Endodermal cell (in vitro differentiated cells): Measurements from ENCODE around the gene AQR. TPM values are rescaled to one million over a fixed set of nuclear protein-coding genes. Genes with fewer than 3 reads are reported as not detected.
"Not testable (repeated sequence)": the region's sequence is repeated elsewhere in the genome, so short reads cannot be mapped to it uniquely, and the experiment has no call there.

Experiments
- DNase-seq: peaks from one replicate; pipeline ENCODE4 v3.0.0-alpha.2; 2017
- H3K27ac ChIP-seq: 2 replicates; pipeline ENCODE4 v1.5.1; 2013; ENCODE audit warnings: mild to moderate bottlenecking, low read depth, low read length, moderate library complexity
- H3K27me3 ChIP-seq: 2 replicates; pipeline ENCODE4 v1.6.1; 2013; ENCODE audit warnings: mild to moderate bottlenecking, low read length, moderate library complexity; ENCODE audit not compliant: insufficient read depth, control insufficient read depth, poor library complexity, severe bottlenecking
- H3K36me3 ChIP-seq: 2 replicates; pipeline ENCODE4 v1.7.0; 2013; ENCODE audit warnings: mild to moderate bottlenecking, low read length, moderate library complexity; ENCODE audit not compliant: control insufficient read depth, insufficient read depth
- H3K4me1 ChIP-seq: one replicate; pipeline ENCODE4 v1.7.0; 2013; ENCODE audit warnings: low read length; ENCODE audit not compliant: control insufficient read depth, insufficient read depth
- H3K4me3 ChIP-seq: 2 replicates; pipeline ENCODE4 v1.5.1; 2013; ENCODE audit warnings: mild to moderate bottlenecking, low read length, moderate library complexity
- H3K9ac ChIP-seq: 2 replicates; pipeline ENCODE4 v1.6.1; 2013; ENCODE audit warnings: mild to moderate bottlenecking, low read length, moderate library complexity; ENCODE audit not compliant: poor library complexity, severe bottlenecking; ENCODE audit errors: extremely low read depth
- H3K9me3 ChIP-seq: 2 replicates; pipeline ENCODE4 v1.6.1; 2013; ENCODE audit warnings: mild to moderate bottlenecking, low read length, moderate library complexity; ENCODE audit not compliant: control insufficient read depth
- H3K27ac Mint-ChIP-seq: 2 replicates; pipeline ENCODE4 v1.8.0; 2020; ENCODE audit warnings: mixed read lengths
- H3K27me3 Mint-ChIP-seq: 2 replicates; pipeline ENCODE4 v1.8.0; 2021; ENCODE audit warnings: mild to moderate bottlenecking, mixed read lengths; ENCODE audit not compliant: insufficient read depth
- H3K36me3 Mint-ChIP-seq: 2 replicates; pipeline ENCODE4 v1.8.0; 2020; ENCODE audit warnings: low read depth, mixed read lengths
- H3K4me1 Mint-ChIP-seq: 2 replicates; pipeline ENCODE4 v1.8.0; 2020; ENCODE audit warnings: mixed read lengths
- H3K4me3 Mint-ChIP-seq: 2 replicates; pipeline ENCODE4 v1.8.0; 2020; ENCODE audit warnings: mild to moderate bottlenecking, moderate library complexity, mixed read lengths
- H3K9me3 Mint-ChIP-seq: 2 replicates; pipeline ENCODE4 v1.8.0; 2020; ENCODE audit warnings: mild to moderate bottlenecking, mixed read lengths
- CTCF ChIP-seq: fragments of 200-600 bp; sonication (generic); conservative IDR thresholded peaks from 2 replicates; pipeline ENCODE4 v1.5.0; 2021; ENCODE audit warnings: antibody characterized with exemption, mild to moderate bottlenecking
- WGBS, 2 experiments: methylation state at CpG; one replicate each; pipeline versions ENCODE4 v1.1.5 to v1.1.7; 2013; ENCODE audit warnings: missing lambda C conversion rate in 2 of 2, mixed read lengths in 1 of 2; ENCODE audit not compliant: insufficient coverage in 1 of 2, insufficient read length in 1 of 2; 5-methylcytosine and 5-hydroxymethylcytosine counted together
- total RNA-seq, 2 donors: library from RNA; stranded (reverse); fragmentation: NEBNext Ultra II Directional in 1 of 2; extraction: Animal tissue kit (Norgen Biotek cat#: 25700) in 1 of 2; gene quantifications; 2 replicates in 1 of 2; 3 replicates in 1 of 2; pipeline ENCODE4 v1.2.1, GENCODE V29; 2021

Gene AQR
- total RNA-seq, 2 donors from 2014 or later = 48.8 to 49.6 TPM

- no peak for DNase-seq
- Mint-ChIP-seq H3K4me1 (peaks cover 6% of the 10 kb centered on the region), H3K27ac (no peak overlapping the region), H3K9me3 (no peaks in the 10 kb centered on the region), H3K4me3 (no peak overlapping the region), H3K36me3 (no peaks in the 10 kb centered on the region), H3K27me3 (no peaks in the 10 kb centered on the region)
- no peaks in the 10 kb centered on the region for H3K9me3 ChIP-seq
- no peak for TF ChIP-seq CTCF
- H3K27ac ChIP-seq = no peak overlapping the region
- H3K27me3 ChIP-seq = no peaks in the 10 kb centered on the region
- no peak overlapping the region for H3K9ac ChIP-seq
- H3K4me3 ChIP-seq = no peak overlapping the region
- 100% methylated on average over 1 of the region's 1 CpG; no CpG with 5 or more reads in 1 of the 2 experiments for WGBS, 2 experiments
- no peaks in the 10 kb centered on the region for H3K36me3 ChIP-seq
- no peaks in the 10 kb centered on the region for H3K4me1 ChIP-seq
Measured at GRCh38 chr15:34815836-34816235, 153.7 kb downstream of the AQR start.

GRCh38 chr15:34813446-34814190 lies 155.9 kb downstream of the AQR start:
- Histone ChIP-seq H3K36me3 (no peaks in the 10 kb centered on the region), H3K27me3 (no peaks in the 10 kb centered on the region), H3K27ac (no peak overlapping the region), H3K9me3 (no peaks in the 10 kb centered on the region), H3K4me1 (no peaks in the 10 kb centered on the region), H3K9ac (no peak overlapping the region), H3K4me3 (no peak overlapping the region)
- Mint-ChIP-seq H3K4me1 (peaks cover 12% of the 10 kb centered on the region), H3K4me3 (no peak overlapping the region), H3K27ac (no peak overlapping the region), H3K36me3 (no peaks in the 10 kb centered on the region), H3K9me3 (no peaks in the 10 kb centered on the region), H3K27me3 (no peaks in the 10 kb centered on the region)
- no peak for DNase-seq
- no peak for TF ChIP-seq CTCF
- 81 to 83% methylated on average over 2 to 3 of the region's 3 CpGs for WGBS, 2 experiments

- not testable (repeated sequence) for H3K36me3 Mint-ChIP-seq, H3K36me3 ChIP-seq, H3K9me3 Mint-ChIP-seq, H3K4me1 ChIP-seq, H3K27me3 ChIP-seq, H3K9me3 ChIP-seq, H3K27me3 Mint-ChIP-seq, H3K9ac ChIP-seq, DNase-seq, H3K4me3 ChIP-seq, H3K27ac Mint-ChIP-seq, H3K27ac ChIP-seq, H3K4me3 Mint-ChIP-seq
- 75 to 84% methylated on average over 1 to 9 of the region's 9 CpGs for WGBS, 2 experiments
- peaks cover 12% of the 10 kb centered on the region for H3K4me1 Mint-ChIP-seq
Measured at GRCh38 chr15:34812868-34813365, 156.6 kb downstream of the AQR start.
